GM10266 (cell line): ENCODE data around the gene DIP2C.

Experiments used
- DNase-seq: peaks from one replicate; pipeline ENCODE4 v3.0.0; 2012; ENCODE audit errors: extremely low spot score
- TF ChIP-seq, protein P1 (sequence below): IDR thresholded peaks from 2 replicates; pipeline ENCODE4 v1.5.1; 2012; ENCODE audit warnings: mild to moderate bottlenecking, low read depth; ENCODE audit not compliant: control insufficient read depth, insufficient read depth; ENCODE audit errors: missing control alignments

Gene DIP2C

DNA sequence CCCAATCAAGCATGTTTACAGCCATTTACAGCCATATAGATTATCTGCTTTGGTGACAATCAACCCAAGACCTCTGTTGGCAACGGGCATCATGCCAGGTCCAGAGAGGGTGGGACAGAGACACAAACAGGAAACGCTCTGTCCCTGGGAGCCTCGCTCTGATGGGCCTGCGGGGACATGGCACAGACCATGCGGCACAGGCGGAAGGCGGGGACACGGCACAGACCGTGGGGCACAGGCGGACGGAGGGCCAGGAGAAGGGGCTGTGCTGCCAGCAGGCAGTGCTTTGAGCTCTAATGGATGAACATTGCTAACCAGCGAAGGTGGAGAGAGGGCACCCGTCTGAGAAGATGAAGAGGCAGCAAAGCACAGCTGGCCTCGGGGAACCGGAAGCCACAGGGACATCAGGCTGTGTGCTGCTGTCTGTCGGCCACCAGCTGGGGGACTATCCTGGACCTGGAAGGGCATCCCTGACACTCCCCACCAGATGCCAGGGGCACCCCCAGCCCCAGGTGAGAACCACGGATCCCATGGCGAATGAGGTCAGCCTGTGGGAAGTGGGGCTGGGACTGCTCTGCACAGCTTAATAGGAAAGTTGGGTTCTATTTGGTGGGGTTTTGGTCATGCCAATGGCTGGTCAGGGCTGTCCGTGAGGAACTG lies 61.0 kb downstream of the DIP2C start:
- TF ChIP-seq, protein P1, sequence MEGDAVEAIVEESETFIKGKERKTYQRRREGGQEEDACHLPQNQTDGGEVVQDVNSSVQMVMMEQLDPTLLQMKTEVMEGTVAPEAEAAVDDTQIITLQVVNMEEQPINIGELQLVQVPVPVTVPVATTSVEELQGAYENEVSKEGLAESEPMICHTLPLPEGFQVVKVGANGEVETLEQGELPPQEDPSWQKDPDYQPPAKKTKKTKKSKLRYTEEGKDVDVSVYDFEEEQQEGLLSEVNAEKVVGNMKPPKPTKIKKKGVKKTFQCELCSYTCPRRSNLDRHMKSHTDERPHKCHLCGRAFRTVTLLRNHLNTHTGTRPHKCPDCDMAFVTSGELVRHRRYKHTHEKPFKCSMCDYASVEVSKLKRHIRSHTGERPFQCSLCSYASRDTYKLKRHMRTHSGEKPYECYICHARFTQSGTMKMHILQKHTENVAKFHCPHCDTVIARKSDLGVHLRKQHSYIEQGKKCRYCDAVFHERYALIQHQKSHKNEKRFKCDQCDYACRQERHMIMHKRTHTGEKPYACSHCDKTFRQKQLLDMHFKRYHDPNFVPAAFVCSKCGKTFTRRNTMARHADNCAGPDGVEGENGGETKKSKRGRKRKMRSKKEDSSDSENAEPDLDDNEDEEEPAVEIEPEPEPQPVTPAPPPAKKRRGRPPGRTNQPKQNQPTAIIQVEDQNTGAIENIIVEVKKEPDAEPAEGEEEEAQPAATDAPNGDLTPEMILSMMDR, result no peak
- no peak for DNase-seq

DNA sequence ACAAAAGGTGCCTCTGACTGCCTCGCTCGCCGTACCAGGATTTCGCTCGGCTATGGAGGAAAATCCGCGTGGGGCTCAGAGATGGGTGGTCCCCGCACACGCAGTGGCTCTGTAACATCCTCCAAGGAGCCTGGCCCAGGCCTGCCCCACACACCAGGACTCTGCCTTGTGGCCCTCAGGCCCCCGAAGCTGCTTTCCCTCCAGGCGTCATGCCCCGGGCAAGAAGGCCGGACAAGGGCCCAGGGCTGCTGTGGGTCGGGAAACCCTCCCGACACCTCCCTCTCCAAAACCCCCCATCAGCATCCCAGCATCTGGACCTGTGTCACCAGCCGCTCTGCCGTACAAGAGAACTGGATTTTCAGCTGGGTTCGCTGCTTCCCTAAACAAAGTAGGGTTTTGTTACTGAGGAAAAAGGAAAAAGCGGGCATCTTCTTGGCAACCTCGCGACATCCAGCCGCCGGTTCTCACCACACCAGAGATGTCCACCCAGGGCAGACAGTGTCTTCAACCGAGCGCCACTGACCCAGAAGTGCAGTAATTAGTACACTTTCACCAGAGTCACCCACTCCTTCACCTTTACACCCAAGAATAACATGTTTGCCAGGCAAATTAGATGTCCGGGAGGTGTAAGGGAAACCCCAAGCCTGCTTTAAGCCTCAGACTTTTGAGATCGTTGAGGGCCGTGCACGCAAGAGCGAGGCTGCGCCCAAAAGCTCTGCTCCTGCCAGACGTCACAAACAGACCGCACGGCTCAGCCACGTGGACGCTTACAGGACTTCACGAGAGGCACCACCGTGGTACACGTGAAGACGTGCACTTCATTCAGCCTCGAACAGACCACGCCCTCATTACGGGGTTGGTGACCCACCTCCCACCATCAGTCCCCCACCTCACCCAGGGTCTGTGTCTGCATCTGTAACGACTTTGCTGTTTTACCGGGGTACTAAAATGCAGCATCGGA lies 62.2 kb downstream of the DIP2C start:
- no peak for DNase-seq
- TF ChIP-seq, protein P1, result no peak

GRCh38 chr10:625751-626711 lies 63.4 kb downstream of the DIP2C start:
- TF ChIP-seq, protein P1, result no peak
- no peak for DNase-seq

DNA sequence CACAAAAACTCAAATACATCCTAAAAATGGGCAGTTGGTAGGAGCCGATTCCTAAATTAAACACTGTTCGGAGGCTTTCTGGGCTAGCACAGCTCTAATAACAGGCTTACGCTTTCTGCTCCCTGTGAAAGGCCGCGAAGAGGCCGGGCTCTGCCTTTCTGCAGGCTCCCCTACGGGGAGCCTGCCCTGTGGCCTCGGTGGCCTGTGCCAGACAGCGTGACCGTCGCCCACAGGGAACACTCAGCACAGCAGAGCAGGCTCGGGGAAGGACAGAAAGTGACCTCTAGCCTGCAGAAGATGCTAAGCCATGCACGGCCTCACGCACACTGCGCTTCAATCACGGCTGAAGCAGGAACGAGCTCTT lies 64.2 kb downstream of the DIP2C start:
- no peak for DNase-seq

GRCh38 chr10:624605-625332 lies 64.7 kb downstream of the DIP2C start:
- DNase-seq, result no peak
- TF ChIP-seq, protein P1, result no peak

More for the DNA sequence above, 64.2 kb downstream of the DIP2C start:
- TF ChIP-seq, protein P1, result no peak

- no peak for DNase-seq
- TF ChIP-seq, protein P1, result no peak
Measured at GRCh38 chr10:624312-624604, 65.2 kb downstream of the DIP2C start.
